ENCODE data around the gene PTPRQ.

PTPRQ gene

GRCh38 chr12:80707126-80707829 is 263.2 kb downstream of the PTPRQ start, which contains the start of gene MYF6:
Gene MYF6, plus strand, starts transcription at chr12:80707634. Its CDS starts 86 bp downstream, at chr12:80707720.
- TF ChIP-seq POU6F1 (CRISPR knock-in tag; IDR thresholded peaks at IDR 0.05; ENCODE audit: borderline replicate concordance, low read depth): no peak
- TF ChIP-seq ZFP3 (CRISPR knock-in tag; IDR thresholded peaks at IDR 0.05): no peak
- no peak for TF ChIP-seq CSDC2 (CRISPR knock-in tag; IDR thresholded peaks at IDR 0.05)
- TF ChIP-seq TSHZ2 (CRISPR knock-in tag; IDR thresholded peaks at IDR 0.05): no peak
- no peak for TF ChIP-seq TCF4 (CRISPR knock-in tag; IDR thresholded peaks at IDR 0.05; ENCODE audit: borderline replicate concordance)
- TF ChIP-seq ZNF70 (CRISPR knock-in tag; IDR thresholded peaks at IDR 0.05): no peak
- no peak for TF ChIP-seq BACH2 (CRISPR knock-in tag; IDR thresholded peaks at IDR 0.05; ENCODE audit: borderline replicate concordance)
- no peak for TF ChIP-seq CREB5 (CRISPR knock-in tag; IDR thresholded peaks at IDR 0.05; ENCODE audit: low read depth)
- TF ChIP-seq OSR1 (CRISPR knock-in tag; IDR thresholded peaks at IDR 0.05): no peak
- ATAC-seq: no peak

- ATAC-seq: no peak
- no peak for TF ChIP-seq ARNTL (CRISPR knock-in tag; IDR thresholded peaks at IDR 0.05; ENCODE audit: borderline replicate concordance, low read depth)
- TF ChIP-seq PATZ1 (CRISPR knock-in tag; IDR thresholded peaks at IDR 0.05; ENCODE audit: borderline replicate concordance): no peak
- TF ChIP-seq ZFP30 (CRISPR knock-in tag; IDR thresholded peaks at IDR 0.05): no peak
- TF ChIP-seq CSDC2 (CRISPR knock-in tag; IDR thresholded peaks at IDR 0.05): no peak
- TF ChIP-seq ZNF8 (CRISPR knock-in tag; IDR thresholded peaks at IDR 0.05): no peak
- TF ChIP-seq TOX (CRISPR knock-in tag; IDR thresholded peaks at IDR 0.05; ENCODE audit: borderline replicate concordance): no peak
- no peak for TF ChIP-seq TSHZ2 (CRISPR knock-in tag; IDR thresholded peaks at IDR 0.05)
- TF ChIP-seq RARB (CRISPR knock-in tag; IDR thresholded peaks at IDR 0.05): no peak
- no peak for TF ChIP-seq PPARA (CRISPR knock-in tag; IDR thresholded peaks at IDR 0.05; ENCODE audit: borderline replicate concordance)
- TF ChIP-seq CREB5 (CRISPR knock-in tag; IDR thresholded peaks at IDR 0.05; ENCODE audit: low read depth): no peak
- no peak for TF ChIP-seq ESRRG (CRISPR knock-in tag; IDR thresholded peaks at IDR 0.05)
- TF ChIP-seq GLIS3 (CRISPR knock-in tag; IDR thresholded peaks at IDR 0.05): no peak
- no peak for TF ChIP-seq SNAI2 (CRISPR knock-in tag; IDR thresholded peaks at IDR 0.05)
- TF ChIP-seq ZNF565 (CRISPR knock-in tag; conservative IDR thresholded peaks at IDR 0.05; ENCODE audit: low read depth): no peak
- TF ChIP-seq ISL1 (CRISPR knock-in tag; IDR thresholded peaks at IDR 0.05): no peak
- TF ChIP-seq BACH2 (CRISPR knock-in tag; IDR thresholded peaks at IDR 0.05; ENCODE audit: borderline replicate concordance): no peak
- no peak for TF ChIP-seq TCF4 (CRISPR knock-in tag; IDR thresholded peaks at IDR 0.05; ENCODE audit: borderline replicate concordance)
- no peak for TF ChIP-seq ZFP3 (CRISPR knock-in tag; IDR thresholded peaks at IDR 0.05)
These were observed 263.8 kb downstream of the PTPRQ start for GRCh38 chr12:80707830-80708258.
